ENCODE data around the gene ZNF462.

Gene ZNF462

GRCh38 chr9:106878081-106878837, 15.3 kb downstream of the ZNF462 start:
- no peak for DNase-seq (ENCODE audit: extremely low spot score)
- ChIA-PET CTCF (no interaction called here), POLR2A (interaction anchor here (1.3 kb wide), 1 partner anchor 14 kb away, joined by 5 read pairs; no protein-coding TSS in a partner anchor)
- TF ChIP-seq TARDBP (IDR thresholded peaks at IDR 0.05) (no peak), NFRKB (IDR thresholded peaks at IDR 0.05) (no peak), SP1 (IDR thresholded peaks at IDR 0.05) (no peak), ZNF384 (IDR thresholded peaks at IDR 0.05) (no peak), FOXK2 (IDR thresholded peaks at IDR 0.05) (no peak), PKNOX1 (IDR thresholded peaks at IDR 0.05) (no peak), SUZ12 (IDR thresholded peaks at IDR 0.05) (no peak), LEF1 (IDR thresholded peaks at IDR 0.05; ENCODE audit: borderline replicate concordance) (no peak), FOXM1 (IDR thresholded peaks at IDR 0.05; ENCODE audit: borderline replicate concordance) (no peak), ARNT (IDR thresholded peaks at IDR 0.05) (no peak), L3MBTL2 (conservative IDR thresholded peaks at IDR 0.05) (no peak), BHLHE40 (IDR thresholded peaks at IDR 0.05; ENCODE audit: borderline replicate concordance) (no peak), HDGF (IDR thresholded peaks at IDR 0.05; ENCODE audit: borderline replicate concordance) (no peak)

GRCh38 chr9:106878934-106879333, 16.0 kb downstream of the ZNF462 start:
- ChIA-PET CTCF (no interaction called here), POLR2A (interaction anchor here (1.3 to 1.6 kb wide), 2 partner anchors 15 kb away, joined by 5 to 6 read pairs; no protein-coding TSS in a partner anchor)
- no peak for DNase-seq (ENCODE audit: extremely low spot score)
- TF ChIP-seq PKNOX1 (IDR thresholded peaks at IDR 0.05) (no peak), SP1 (IDR thresholded peaks at IDR 0.05) (no peak), LEF1 (IDR thresholded peaks at IDR 0.05; ENCODE audit: borderline replicate concordance) (no peak), NFRKB (IDR thresholded peaks at IDR 0.05) (no peak), ZNF384 (IDR thresholded peaks at IDR 0.05) (no peak), BHLHE40 (IDR thresholded peaks at IDR 0.05; ENCODE audit: borderline replicate concordance) (no peak), FOXM1 (IDR thresholded peaks at IDR 0.05; ENCODE audit: borderline replicate concordance) (no peak), L3MBTL2 (conservative IDR thresholded peaks at IDR 0.05) (no peak), HDGF (IDR thresholded peaks at IDR 0.05; ENCODE audit: borderline replicate concordance) (no peak), FOXA1 (IDR thresholded peaks at IDR 0.05) (no peak), FOXK2 (IDR thresholded peaks at IDR 0.05) (no peak), ELF4 (IDR thresholded peaks at IDR 0.05) (no peak), CTBP1 (IDR thresholded peaks at IDR 0.05; ENCODE audit: borderline replicate concordance) (no peak), TARDBP (IDR thresholded peaks at IDR 0.05) (no peak), ARNT (IDR thresholded peaks at IDR 0.05) (no peak), SUZ12 (IDR thresholded peaks at IDR 0.05) (no peak)

GRCh38 chr9:106879439-106879882, 16.5 kb downstream of the ZNF462 start:
- ChIA-PET CTCF (no interaction called here), POLR2A (interaction anchor here (1.6 kb wide), 1 partner anchor 15 kb away, joined by 6 read pairs; no protein-coding TSS in a partner anchor)
- TF ChIP-seq FOXK2 (IDR thresholded peaks at IDR 0.05), result no peak
- no peak for TF ChIP-seq SP1 (IDR thresholded peaks at IDR 0.05)
- no peak for TF ChIP-seq ARNT (IDR thresholded peaks at IDR 0.05)
- TF ChIP-seq CTBP1 (IDR thresholded peaks at IDR 0.05; ENCODE audit: borderline replicate concordance), result no peak
- no peak for TF ChIP-seq LEF1 (IDR thresholded peaks at IDR 0.05; ENCODE audit: borderline replicate concordance)
- TF ChIP-seq BHLHE40 (IDR thresholded peaks at IDR 0.05; ENCODE audit: borderline replicate concordance), result no peak
- no peak for TF ChIP-seq FOXA1 (IDR thresholded peaks at IDR 0.05)
- TF ChIP-seq SUZ12 (IDR thresholded peaks at IDR 0.05), result no peak
- TF ChIP-seq FOXM1 (IDR thresholded peaks at IDR 0.05; ENCODE audit: borderline replicate concordance), result no peak
- TF ChIP-seq NFRKB (IDR thresholded peaks at IDR 0.05), result no peak
- no peak for TF ChIP-seq PKNOX1 (IDR thresholded peaks at IDR 0.05)
- no peak for TF ChIP-seq ZNF384 (IDR thresholded peaks at IDR 0.05)
- no peak for TF ChIP-seq L3MBTL2 (conservative IDR thresholded peaks at IDR 0.05)
- no peak for TF ChIP-seq TARDBP (IDR thresholded peaks at IDR 0.05)
- no peak for TF ChIP-seq ELF4 (IDR thresholded peaks at IDR 0.05)
- no peak for TF ChIP-seq HDGF (IDR thresholded peaks at IDR 0.05; ENCODE audit: borderline replicate concordance)
- no peak for DNase-seq (ENCODE audit: extremely low spot score)

GRCh38 chr9:106880081-106880480, 17.1 kb downstream of the ZNF462 start:
- CTCF ChIA-PET, result no interaction called here
- POLR2A ChIA-PET, result interaction anchor here (1.6 kb wide), 1 partner anchor 16 kb away, joined by 6 read pairs; no protein-coding TSS in a partner anchor
- no peak for TF ChIP-seq FOXM1 (IDR thresholded peaks at IDR 0.05; ENCODE audit: borderline replicate concordance)
- TF ChIP-seq BHLHE40 (IDR thresholded peaks at IDR 0.05; ENCODE audit: borderline replicate concordance), result no peak
- TF ChIP-seq NFRKB (IDR thresholded peaks at IDR 0.05), result no peak
- no peak for TF ChIP-seq CTBP1 (IDR thresholded peaks at IDR 0.05; ENCODE audit: borderline replicate concordance)
- TF ChIP-seq ZNF384 (IDR thresholded peaks at IDR 0.05), result no peak
- no peak for TF ChIP-seq TARDBP (IDR thresholded peaks at IDR 0.05)
- no peak for TF ChIP-seq ELF4 (IDR thresholded peaks at IDR 0.05)
- TF ChIP-seq FOXK2 (IDR thresholded peaks at IDR 0.05), result no peak
- no peak for TF ChIP-seq SUZ12 (IDR thresholded peaks at IDR 0.05)
- no peak for TF ChIP-seq ARNT (IDR thresholded peaks at IDR 0.05)
- TF ChIP-seq PKNOX1 (IDR thresholded peaks at IDR 0.05), result no peak
- no peak for TF ChIP-seq FOXA1 (IDR thresholded peaks at IDR 0.05)
- TF ChIP-seq SP1 (IDR thresholded peaks at IDR 0.05), result no peak
- no peak for TF ChIP-seq LEF1 (IDR thresholded peaks at IDR 0.05; ENCODE audit: borderline replicate concordance)
- no peak for TF ChIP-seq HDGF (IDR thresholded peaks at IDR 0.05; ENCODE audit: borderline replicate concordance)
- no peak for TF ChIP-seq L3MBTL2 (conservative IDR thresholded peaks at IDR 0.05)
- no peak for DNase-seq (ENCODE audit: extremely low spot score)

GRCh38 chr9:106880863-106881262, 17.9 kb downstream of the ZNF462 start:
- ChIA-PET CTCF (no interaction called here), POLR2A (no interaction called here)
- DNase-seq (ENCODE audit: extremely low spot score), result no peak
- TF ChIP-seq ARNT (IDR thresholded peaks at IDR 0.05), result no peak
